NCI-H2227 treated with DMSO at 0.1 percent for 48 hours (cell line): ENCODE results near the gene ZNF784.
"Not testable (repeated sequence)": the region's sequence is repeated elsewhere in the genome, so short reads cannot be mapped to it uniquely, and the experiment has no call there.

ENCODE experiments used
- DNase-seq: peaks from one replicate; lab custom pipeline; 2025; lab: John Stamatoyannopoulos, UW

Gene ZNF784

DNA sequence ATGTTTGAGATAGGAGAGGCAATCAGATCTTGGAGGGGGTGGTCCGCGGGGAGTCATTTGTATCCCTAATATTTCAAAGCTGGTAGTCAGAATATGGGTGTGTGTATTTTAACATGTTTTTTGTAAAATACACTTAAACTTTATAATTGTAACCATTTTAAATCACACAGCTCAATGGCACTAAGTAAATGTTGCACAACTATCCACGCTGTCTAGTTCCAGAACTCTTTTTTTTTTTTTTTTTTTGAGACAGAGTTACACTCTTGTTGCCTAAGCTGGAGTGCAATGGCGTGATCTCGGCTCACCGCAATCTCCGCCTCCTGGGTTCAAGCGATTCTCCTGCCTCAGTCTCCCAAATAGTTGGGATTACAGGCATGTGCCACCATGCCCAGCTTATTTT lies 40.5 kb downstream of the ZNF784 start:
- not testable (repeated sequence) for DNase-seq

- not testable (repeated sequence) for DNase-seq
Observed at GRCh38 chr19:55582284-55582683, 42.1 kb downstream of the ZNF784 start.

GRCh38 chr19:55581823-55582223 lies 42.5 kb downstream of the ZNF784 start:
- DNase-seq, result peak; percentile 80

GRCh38 chr19:55581145-55581822 lies 43.1 kb downstream of the ZNF784 start:
- DNase-seq, result no peak

- DNase-seq, result peak; percentile 98
Observed at GRCh38 chr19:55580628-55581144, 43.7 kb downstream of the ZNF784 start, which contains the start of gene ZNF579. Gene ZNF579 (minus strand): TSS chr19:55580848. CDS start chr19:55579639, 1,209 bp downstream.

GRCh38 chr19:55579766-55580621 lies 44.4 kb downstream of the ZNF784 start:
- DNase-seq, result peak; percentile 56

- no peak for DNase-seq
Observed at GRCh38 chr19:55578761-55579747, 45.3 kb downstream of the ZNF784 start.

- DNase-seq, result no peak
Observed at GRCh38 chr19:55578031-55578760, 46.2 kb downstream of the ZNF784 start.

GRCh38 chr19:55576746-55577145 lies 47.6 kb downstream of the ZNF784 start:
- no peak for DNase-seq

- not testable (repeated sequence) for DNase-seq
Observed at GRCh38 chr19:55573929-55574328, 50.4 kb downstream of the ZNF784 start.
